HK-2 (cell line): Measurements from ENCODE around the gene AKR7A2.

Experiments
- DNase-seq: peaks from one replicate; pipeline ENCODE4 v3.0.0-alpha.2; 2018; ENCODE audit not compliant: unreplicated experiment

Gene AKR7A2

GRCh38 chr1:19311931-19312781, at the start of gene AKR7A2, which contains the start of gene SLC66A1:
AKR7A2 (minus strand) TSS chr1:19312144; CDS start chr1:19312124, 20 bp downstream.
SLC66A1 (plus strand) TSS chr1:19312326; CDS start chr1:19317678, 5,352 bp downstream.
- DNase-seq = peak; percentile 91

- DNase-seq = no peak
These were observed 49.1 kb upstream of the AKR7A2 start for GRCh38 chr1:19360843-19361610.

- no peak for DNase-seq
These were observed 48.5 kb upstream of the AKR7A2 start for GRCh38 chr1:19360432-19360831.

- no peak for DNase-seq
These were observed 48.1 kb upstream of the AKR7A2 start for GRCh38 chr1:19360016-19360415.

- DNase-seq = no peak
These were observed 47.4 kb upstream of the AKR7A2 start for GRCh38 chr1:19359357-19359756.

- DNase-seq = no peak
These were observed 46.8 kb upstream of the AKR7A2 start for GRCh38 chr1:19358710-19359109.

- DNase-seq = no peak
These were observed 45.5 kb upstream of the AKR7A2 start for GRCh38 chr1:19357299-19357986.

- DNase-seq = no peak
These were observed 44.3 kb upstream of the AKR7A2 start for GRCh38 chr1:19356266-19356665.

GRCh38 chr1:19354531-19354981, 42.6 kb upstream of the AKR7A2 start:
- no peak for DNase-seq

- no peak for DNase-seq
These were observed 41.7 kb upstream of the AKR7A2 start for GRCh38 chr1:19353596-19353995.

GRCh38 chr1:19352839-19353238, 40.9 kb upstream of the AKR7A2 start:
- no peak for DNase-seq

GRCh38 chr1:19351873-19352272, 39.9 kb upstream of the AKR7A2 start:
- no peak for DNase-seq

GRCh38 chr1:19350566-19350965, 38.6 kb upstream of the AKR7A2 start:
- DNase-seq = no peak

GRCh38 chr1:19349999-19350398, 38.1 kb upstream of the AKR7A2 start:
- DNase-seq = no peak

GRCh38 chr1:19348441-19349198, 36.7 kb upstream of the AKR7A2 start:
- DNase-seq = no peak

GRCh38 chr1:19347533-19348172, 35.7 kb upstream of the AKR7A2 start:
- DNase-seq = no peak

- DNase-seq = no peak
These were observed 34.1 kb upstream of the AKR7A2 start for GRCh38 chr1:19346026-19346425.

- no peak for DNase-seq
These were observed 33.4 kb upstream of the AKR7A2 start for GRCh38 chr1:19345391-19345790.

- DNase-seq = no peak
These were observed 32.9 kb upstream of the AKR7A2 start for GRCh38 chr1:19344831-19345230.

GRCh38 chr1:19344372-19344810, 32.4 kb upstream of the AKR7A2 start:
- DNase-seq = peak; percentile 53
